ENCODE data around the gene UNC5CL. TPM values are rescaled to one million over a fixed set of nuclear protein-coding genes. Genes with fewer than 3 reads are reported as not detected.
A peak's percentile ranks its signal among the peaks of the same experiment; 100 is the strongest.

The UNC5CL gene
- total RNA-seq, 1 experiment from 2014 or later: 0.81 TPM

DNA sequence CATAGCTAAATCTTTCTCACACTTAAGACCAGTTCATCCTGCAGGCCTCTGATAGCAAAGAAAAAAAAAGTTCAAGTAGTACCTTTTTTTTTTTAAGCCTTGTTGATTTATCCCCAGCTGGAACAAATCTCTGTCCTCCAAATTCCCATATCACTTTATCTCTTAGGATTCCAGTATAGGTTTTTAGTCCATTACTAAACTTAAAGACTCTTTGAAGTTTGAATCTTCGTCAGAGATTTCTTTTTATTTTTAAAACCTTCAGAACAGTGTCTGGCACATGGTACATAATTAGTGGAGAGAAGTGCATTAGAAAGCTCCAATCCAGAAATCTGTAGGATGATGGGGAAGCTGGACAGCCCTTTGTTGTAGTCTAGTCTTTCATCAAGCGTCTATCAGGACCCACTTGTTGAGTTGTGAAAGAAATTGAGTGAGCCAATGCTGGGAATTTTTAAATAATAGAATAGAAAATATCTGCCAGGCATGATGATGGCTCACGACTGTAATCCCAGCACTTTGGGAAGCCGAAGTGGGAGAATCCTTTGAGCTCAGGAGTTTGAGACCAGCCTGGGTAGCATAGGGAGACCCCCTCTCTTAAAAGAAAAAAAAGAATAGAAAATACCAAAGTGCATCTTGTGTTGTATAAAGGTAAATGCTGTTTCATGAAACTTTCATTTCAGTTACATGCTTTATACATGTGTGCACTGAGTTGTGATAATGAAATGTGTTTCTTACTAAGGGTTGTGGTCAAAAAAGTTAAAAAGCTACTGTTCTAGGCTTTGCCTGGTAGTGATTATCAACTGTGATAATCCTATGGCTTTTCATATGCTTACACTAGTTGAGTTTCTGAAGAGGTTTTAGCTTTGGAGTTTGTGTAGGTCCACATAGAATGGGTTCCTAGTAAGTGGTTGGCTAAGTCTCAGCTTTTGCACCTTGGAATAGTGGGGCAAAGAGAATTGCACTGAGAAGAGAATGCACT lies 36.9 kb upstream of the UNC5CL start:
- no peak overlapping the region for H2BK20ac ChIP-seq (ENCODE audit: low read depth, low read length, poor library complexity, severe bottlenecking)
- H3K4me1 ChIP-seq (ENCODE audit: insufficient read depth, low read length): no peaks in the 10 kb centered on the region
- H3K4ac ChIP-seq (ENCODE audit: low read depth, low read length): no peak overlapping the region
- DNase-seq: no peak
- H3K27me3 ChIP-seq (ENCODE audit: insufficient read depth, low read length): no peaks in the 10 kb centered on the region
- no peak overlapping the region for H3K23ac ChIP-seq (ENCODE audit: insufficient read length, low read depth, low read length)
- H3K36me3 Mint-ChIP-seq (ENCODE audit: insufficient read depth in 1 of 3, low read depth in 3 of 3): peaks cover 15 to 37% (median 30%) of the 10 kb centered on the region in 3 experiments; a peak in 6 of 7 replicates
- no peak for TF ChIP-seq CTCF (conservative IDR thresholded peaks at IDR 0.05)
- H3K18ac ChIP-seq (ENCODE audit: insufficient read length, low read depth, low read length): no peak overlapping the region
- no peak overlapping the region for H2BK12ac ChIP-seq (ENCODE audit: insufficient read length, low read depth, low read length)
- no peaks in the 10 kb centered on the region; a peak in 1 of 5 replicates for H3K9me3 Mint-ChIP-seq
- no peak overlapping the region for H4K8ac ChIP-seq (replicated peaks; ENCODE audit: insufficient read length, low read depth, low read length)
- no peaks in the 10 kb centered on the region for H3K9me3 ChIP-seq (ENCODE audit: control insufficient read depth, low read depth, low read length)
- no peak overlapping the region for H3K56ac ChIP-seq (ENCODE audit: insufficient read length, low read depth, low read length)
- H2BK5ac ChIP-seq (ENCODE audit: insufficient read length, low read length): no peak overlapping the region
- peaks cover 42% of the 10 kb centered on the region for H3K79me2 ChIP-seq (ENCODE audit: insufficient read depth, low read length)
- peaks cover 30 to 33% of the 10 kb centered on the region in 2 experiments for H3K4me1 Mint-ChIP-seq
- peak overlapping the region; percentile 91 to 92 for H3K4me3 Mint-ChIP-seq
- H2AFZ ChIP-seq (ENCODE audit: low read length): no peak overlapping the region
- H4K91ac ChIP-seq (ENCODE audit: insufficient read length, low read depth, low read length): no peak overlapping the region
- no peak overlapping the region for H4K5ac ChIP-seq (ENCODE audit: insufficient read length, low read depth, low read length)
- peaks cover 9% of the 10 kb centered on the region for H3K23me2 ChIP-seq (ENCODE audit: insufficient read length, low read depth, low read length, poor library complexity, severe bottlenecking)
- H2BK120ac ChIP-seq (ENCODE audit: low read depth, low read length, poor library complexity, severe bottlenecking): no peak overlapping the region
- no peak overlapping the region for H2AK5ac ChIP-seq (ENCODE audit: insufficient read length, low read length)
- H3K27ac ChIP-seq (ENCODE audit: insufficient read length, low read depth, low read length): no peak overlapping the region
- no peak overlapping the region for H3K14ac ChIP-seq (ENCODE audit: insufficient read depth, low read length)
- no peak overlapping the region for H3K9ac ChIP-seq (ENCODE audit: extremely low read depth, insufficient read length, low read length)
- peak overlapping the region; percentile 0 to 78 (median 42); a peak in 2 of 7 replicates for H3K27ac Mint-ChIP-seq
- no CpG with 5 or more reads among the region's 4 CpGs for WGBS (ENCODE audit: extremely low coverage, insufficient read length, low lambda C conversion rate)
- no peak overlapping the region for H3K4me2 ChIP-seq (ENCODE audit: insufficient read depth, insufficient read length, low read length)
- H3K79me1 ChIP-seq (ENCODE audit: insufficient read depth, low read depth, low read length, poor library complexity, severe bottlenecking): peaks cover 7% of the 10 kb centered on the region
- H2BK15ac ChIP-seq (ENCODE audit: low read depth, low read length): no peak overlapping the region
- H3K27me3 Mint-ChIP-seq (ENCODE audit: low read depth): no peaks in the 10 kb centered on the region
- H4K20me1 ChIP-seq (ENCODE audit: control insufficient read depth, insufficient read depth, insufficient read length): peaks cover 2% of the 10 kb centered on the region
- H3T11ph ChIP-seq (ENCODE audit: low read length): no peak overlapping the region
